Neural cell (in vitro differentiated cells): ENCODE results near the gene AP1M2. TPM values are rescaled to one million over a fixed set of nuclear protein-coding genes. Genes with fewer than 3 reads are reported as not detected.

Source experiments
- H2AFZ ChIP-seq: fragments of 200-600, 300-800 bp; sonication (generic), shearing (Covaris generic); 2 replicates; pipeline ENCODE4 v1.6.0; 2014; ENCODE audit warnings: low read depth, mild to moderate bottlenecking, antibody characterized with exemption, low read length, moderate library complexity
- H3F3A ChIP-seq: fragments of 200-600 bp; shearing (Covaris generic); 2 replicates; pipeline ENCODE4 v1.6.1; 2016; ENCODE audit warnings: mild to moderate bottlenecking, moderate library complexity, mixed read lengths, antibody characterized with exemption, low read length; ENCODE audit not compliant: insufficient read depth, poor library complexity, severe bottlenecking
- H3K27ac ChIP-seq: fragments of 200-600, 300-800 bp; sonication (generic), shearing (Covaris generic); 2 replicates; pipeline ENCODE4 v1.5.1; 2014; ENCODE audit warnings: mild to moderate bottlenecking, low read length, moderate library complexity
- H3K27me3 ChIP-seq: fragments of 300-800, 200-600 bp; sonication (generic), shearing (Covaris generic); 2 replicates; pipeline ENCODE4 v1.6.0; 2014; ENCODE audit warnings: mild to moderate bottlenecking, low read depth, low read length, moderate library complexity; ENCODE audit not compliant: insufficient read depth
- H3K36me3 ChIP-seq: fragments of 300-800, 200-600 bp; sonication (generic), shearing (Covaris generic); 2 replicates; pipeline ENCODE4 v1.5.1; 2014; ENCODE audit warnings: mild to moderate bottlenecking, antibody characterized with exemption, low read length, moderate library complexity; ENCODE audit not compliant: insufficient read depth
- H3K4me2 ChIP-seq: fragments of 300-800, 200-600 bp; sonication (generic), shearing (Covaris generic); 2 replicates; pipeline ENCODE4 v1.6.0; 2014; ENCODE audit warnings: mild to moderate bottlenecking, low read length
- H3K4me3 ChIP-seq: fragments of 300-800, 200-600 bp; sonication (generic), shearing (Covaris generic); 2 replicates; pipeline ENCODE4 v1.5.1; 2014; ENCODE audit warnings: mild to moderate bottlenecking, low read length, moderate library complexity
- H3K79me2 ChIP-seq: fragments of 200-600 bp; shearing (Covaris generic); replicated peaks from 2 replicates; pipeline ENCODE4 v1.6.0; 2014; ENCODE audit warnings: mild to moderate bottlenecking, low read length, moderate library complexity; ENCODE audit not compliant: insufficient read depth
- H3K9ac ChIP-seq: fragments of 300-800, 200-600 bp; sonication (generic), shearing (Covaris generic); 2 replicates; pipeline ENCODE4 v1.6.1; 2016; ENCODE audit warnings: mild to moderate bottlenecking, low read length, mixed read lengths
- H3K9me2 ChIP-seq: fragments of 200-600 bp; shearing (Covaris generic); 2 replicates; pipeline ENCODE4 v1.6.1; 2016; ENCODE audit warnings: mild to moderate bottlenecking, low read length, mixed read lengths; ENCODE audit not compliant: insufficient read depth
- H3K9me3 ChIP-seq: fragments of 200-600, 300-800 bp; sonication (generic), shearing (Covaris generic); 2 replicates; pipeline ENCODE4 v1.6.1; 2016; ENCODE audit warnings: mild to moderate bottlenecking, mixed run types, low read length, moderate library complexity, mixed read lengths
- H4K20me1 ChIP-seq: fragments of 200-600 bp; shearing (Covaris generic); 2 replicates; pipeline ENCODE4 v1.6.1; 2016; ENCODE audit warnings: mild to moderate bottlenecking, mixed run types; ENCODE audit not compliant: insufficient read depth
- CTCF ChIP-seq: fragments of 450-650 bp; IDR thresholded peaks from 2 replicates; pipeline ENCODE4 v1.5.1; 2014; ENCODE audit warnings: antibody characterized with exemption, mild to moderate bottlenecking, moderate library complexity; ENCODE audit not compliant: poor library complexity, severe bottlenecking
- EP300 ChIP-seq: fragments of 450-650 bp; conservative IDR thresholded peaks from 2 replicates; pipeline ENCODE4 v1.6.1; 2014; ENCODE audit warnings: antibody characterized with exemption, mild to moderate bottlenecking, moderate library complexity; ENCODE audit not compliant: poor library complexity, severe bottlenecking
- EZH2 ChIP-seq: fragments of 200-600, 300-800 bp; shearing (Covaris generic), sonication (generic); IDR thresholded peaks from 2 replicates; pipeline ENCODE4 v1.6.1; 2014; ENCODE audit warnings: antibody characterized with exemption, low read length, borderline replicate concordance, mild to moderate bottlenecking; ENCODE audit not compliant: insufficient read depth, poor library complexity, severe bottlenecking
- MXI1 ChIP-seq: fragments of 450-650 bp; conservative IDR thresholded peaks from 2 replicates; pipeline ENCODE4 v1.6.1; 2014; ENCODE audit warnings: antibody characterized with exemption, mild to moderate bottlenecking; ENCODE audit not compliant: poor library complexity, severe bottlenecking
- POLR2AphosphoS5 ChIP-seq: IDR thresholded peaks from 2 replicates; pipeline ENCODE4 v1.6.1; 2012
- RAD21 ChIP-seq: fragments of 450-650 bp; conservative IDR thresholded peaks from 2 replicates; pipeline ENCODE4 v1.6.1; 2014; ENCODE audit warnings: antibody characterized with exemption, mild to moderate bottlenecking, moderate library complexity
- REST ChIP-seq: IDR thresholded peaks from 2 replicates; pipeline ENCODE4 v1.6.1; 2012; ENCODE audit warnings: borderline replicate concordance
- SMC3 ChIP-seq: fragments of 450-650 bp; conservative IDR thresholded peaks from 2 replicates; pipeline ENCODE4 v1.6.1; 2014; ENCODE audit warnings: antibody characterized with exemption, mild to moderate bottlenecking, moderate library complexity; ENCODE audit not compliant: poor library complexity
- TAF1 ChIP-seq: IDR thresholded peaks from 2 replicates; pipeline ENCODE4 v1.6.1; 2012; ENCODE audit warnings: low read depth
- polyA plus RNA-seq: library from polyadenylated mRNA; depleted of rRNA; stranded (reverse); fragments of >200 nt; gene quantifications from 2 replicates; pipeline ENCODE4 v1.2.3, GENCODE V29; 2014

AP1M2 gene
- polyA plus RNA-seq, 1 donor from 2014 or later, result 0.38 TPM

GRCh38 chr19:10568826-10569651 lies 18.1 kb downstream of the AP1M2 start, which contains the start of gene CDKN2D:
TSS of gene CDKN2D (minus strand) at chr19:10568979. CDS start at chr19:10568653, 326 bp downstream.
- TF ChIP-seq RAD21 (no peak), MXI1 (peak; percentile 97), EZH2 (no peak), EP300 (peak; percentile 70), REST (no peak), SMC3 (peak; percentile 11), CTCF (peak; percentile 27), TAF1 (no peak), POLR2AphosphoS5 (peak; percentile 60)
- no peaks in the 10 kb centered on the region for H3K27me3 ChIP-seq
- peak within 1 kb of the TSS; percentile 91 for H3K4me2 ChIP-seq
- H3K4me3 ChIP-seq, result peak within 1 kb of the TSS; percentile 92
- H3F3A ChIP-seq, result no peaks in the 10 kb centered on the region
- no peaks in the 10 kb centered on the region for H4K20me1 ChIP-seq
- peak within 1 kb of the TSS; percentile 91 for H3K9ac ChIP-seq
- H3K27ac ChIP-seq, result peak within 1 kb of the TSS; percentile 88
- H3K9me3 ChIP-seq, result no peaks in the 10 kb centered on the region
- no peaks in the 10 kb centered on the region for H3K36me3 ChIP-seq
- H3K79me2 ChIP-seq, result peaks cover 19% of the 10 kb centered on the region
- H3K9me2 ChIP-seq, result no peaks in the 10 kb centered on the region
- peak within 1 kb of the TSS; percentile 19 for H2AFZ ChIP-seq

- H3F3A ChIP-seq, result no peaks in the 10 kb centered on the region
- peak overlapping the region; percentile 88 for H3K27ac ChIP-seq
- H3K9ac ChIP-seq, result peak overlapping the region; percentile 91
These were observed 18.9 kb downstream of the AP1M2 start for GRCh38 chr19:10568062-10568825.

More at GRCh38 chr19:10568062-10568825, 18.9 kb downstream of the AP1M2 start:
- TF ChIP-seq CTCF (peak; percentile 38), POLR2AphosphoS5 (no peak)
- no peaks in the 10 kb centered on the region for H3K9me3 ChIP-seq
- H3K4me3 ChIP-seq, result peak overlapping the region; percentile 92
- H3K36me3 ChIP-seq, result no peaks in the 10 kb centered on the region
- no peaks in the 10 kb centered on the region for H3K9me2 ChIP-seq
- H3K79me2 ChIP-seq, result peaks cover 19% of the 10 kb centered on the region
- no peaks in the 10 kb centered on the region for H4K20me1 ChIP-seq
- H2AFZ ChIP-seq, result peak overlapping the region; percentile 19
- peak overlapping the region; percentile 91 for H3K4me2 ChIP-seq
- no peaks in the 10 kb centered on the region for H3K27me3 ChIP-seq
